GM23338 (cell line): ENCODE results near the gene TUBD1. TPM values are rescaled to one million over a fixed set of nuclear protein-coding genes. Genes with fewer than 3 reads are reported as not detected.

Experiments
- ATAC-seq: fragments of 200-7000 bp; cut with Tn5 transposase; 3 replicates; pipeline ENCODE4 v1.9.1; 2020
- DNase-seq: peaks from one replicate; pipeline ENCODE4 v3.0.0-alpha.2; 2015; ENCODE audit warnings: low spot score
- H2AFZ ChIP-seq: fragments of 200-600 bp; sonication (generic); 2 replicates; pipeline ENCODE4 v1.8.0; 2016; ENCODE audit warnings: antibody characterized with exemption, mild to moderate bottlenecking, moderate library complexity
- H3F3A ChIP-seq: fragments of 200-600 bp; sonication (generic); replicated peaks from 2 replicates; pipeline ENCODE4 v1.8.0; 2017; ENCODE audit warnings: antibody characterized with exemption, mixed run types, low read depth
- H3K27ac ChIP-seq: fragments of 200-600 bp; sonication (generic); 2 replicates; pipeline ENCODE4 v1.6.1; 2016; ENCODE audit warnings: low read depth
- H3K27me3 ChIP-seq: fragments of 200-600 bp; sonication (generic); 2 replicates; pipeline ENCODE4 v1.8.0; 2016; ENCODE audit warnings: mild to moderate bottlenecking, mixed run types, moderate library complexity; ENCODE audit not compliant: insufficient read depth
- H3K36me3 ChIP-seq: fragments of 200-600 bp; sonication (generic); 2 replicates; pipeline ENCODE4 v1.8.0; 2016; ENCODE audit warnings: mild to moderate bottlenecking; ENCODE audit not compliant: insufficient read depth
- H3K4me1 ChIP-seq: fragments of 200-600 bp; sonication (generic); 2 replicates; pipeline ENCODE4 v1.8.0; 2016; ENCODE audit warnings: mild to moderate bottlenecking, moderate library complexity; ENCODE audit not compliant: insufficient read depth
- H3K4me2 ChIP-seq: fragments of 200-600 bp; sonication (generic); 2 replicates; pipeline ENCODE4 v1.7.1; 2017; ENCODE audit warnings: mixed run types
- H3K4me3 ChIP-seq: fragments of 200-600 bp; sonication (generic); 2 replicates; pipeline ENCODE4 v1.6.1; 2016; ENCODE audit warnings: mixed run types
- H3K79me2 ChIP-seq: fragments of 200-600 bp; sonication (generic); replicated peaks from 2 replicates; pipeline ENCODE4 v1.8.0; 2017; ENCODE audit warnings: mild to moderate bottlenecking; ENCODE audit not compliant: insufficient read depth
- H3K9me2 ChIP-seq: fragments of 200-600 bp; sonication (generic); 2 replicates; pipeline ENCODE4 v1.8.0; 2017; ENCODE audit not compliant: insufficient read depth
- H4K20me1 ChIP-seq: fragments of 200-600 bp; sonication (generic); replicated peaks from 2 replicates; pipeline ENCODE4 v1.8.0; 2017; ENCODE audit warnings: mild to moderate bottlenecking; ENCODE audit not compliant: insufficient read depth
- H3K27ac Mint-ChIP-seq: 2 replicates; pipeline ENCODE4 v1.8.0; 2020; ENCODE audit warnings: inconsistent platforms, mild to moderate bottlenecking, moderate library complexity, mixed read lengths
- H3K27me3 Mint-ChIP-seq: 3 replicates; pipeline ENCODE4 v1.8.0; 2022; ENCODE audit warnings: low read depth, mild to moderate bottlenecking, moderate library complexity, mixed read lengths, inconsistent platforms; ENCODE audit not compliant: insufficient read depth, poor library complexity
- H3K36me3 Mint-ChIP-seq: 3 replicates; pipeline ENCODE4 v1.8.0; 2021; ENCODE audit warnings: low read depth, mild to moderate bottlenecking, inconsistent platforms, moderate library complexity, mixed read lengths
- H3K4me1 Mint-ChIP-seq: 3 replicates; pipeline ENCODE4 v1.8.0; 2020; ENCODE audit warnings: mild to moderate bottlenecking, inconsistent platforms, mixed read lengths
- H3K4me3 Mint-ChIP-seq: 3 replicates; pipeline ENCODE4 v1.8.0; 2021; ENCODE audit warnings: moderate library complexity, mild to moderate bottlenecking, inconsistent platforms, mixed read lengths
- H3K9me3 Mint-ChIP-seq: 3 replicates; pipeline ENCODE4 v1.8.0; 2020; ENCODE audit warnings: moderate library complexity, mild to moderate bottlenecking, inconsistent platforms, mixed read lengths
- CREB1 ChIP-seq: fragments of 250-450 bp; sonication (Bioruptor Pico); IDR thresholded peaks from 2 replicates; pipeline ENCODE4 v1.5.0; 2020; ENCODE audit warnings: low read depth, mild to moderate bottlenecking, moderate library complexity
- EZH2phosphoT487 ChIP-seq: fragments of 200-600 bp; sonication (generic); IDR thresholded peaks from one replicate; pipeline ENCODE4 v1.8.1; 2018; ENCODE audit warnings: antibody characterized with exemption; ENCODE audit not compliant: unreplicated experiment
- JUNB ChIP-seq: IDR thresholded peaks from one replicate; pipeline ENCODE4 v1.6.1; 2016; ENCODE audit warnings: antibody characterized with exemption; ENCODE audit not compliant: unreplicated experiment
- NANOG ChIP-seq: IDR thresholded peaks from 2 replicates; pipeline ENCODE4 v1.6.1; 2016; ENCODE audit warnings: antibody characterized with exemption, borderline replicate concordance
- POLR2AphosphoS5 ChIP-seq: IDR thresholded peaks from 2 replicates; pipeline ENCODE4 v1.6.1; 2016; ENCODE audit warnings: antibody characterized with exemption, low read depth
- STAT1 ChIP-seq: IDR thresholded peaks from one replicate; pipeline ENCODE4 v1.6.1; 2016; ENCODE audit warnings: antibody characterized with exemption; ENCODE audit not compliant: unreplicated experiment
- ZNF114 ChIP-seq: fragments of 250-450 bp; sonication (Bioruptor Pico); IDR thresholded peaks from 2 replicates; pipeline ENCODE4 v1.5.0; 2020; ENCODE audit warnings: mild to moderate bottlenecking, moderate library complexity
- ZNF331 ChIP-seq: fragments of 250-450 bp; sonication (Bioruptor Pico); IDR thresholded peaks from 2 replicates; pipeline ENCODE4 v1.5.0; 2020; ENCODE audit warnings: low read depth, mild to moderate bottlenecking, moderate library complexity
- polyA plus RNA-seq: library from polyadenylated mRNA; unstranded; fragments of >200 nt; fragmentation: Nextera tagmentation; extraction: Ambion mirVana; gene quantifications from 2 replicates; pipeline ENCODE4 v1.2.1, GENCODE V29; 2016
- total RNA-seq: library from RNA; depleted of rRNA; stranded (reverse); fragments of >200 nt; shearing (Covaris generic); gene quantifications from 2 replicates; pipeline ENCODE4 v1.2.3, GENCODE V29; 2014
- TF ChIP-seq, protein P1 (sequence below): IDR thresholded peaks from one replicate; pipeline ENCODE4 v1.6.1; 2018; ENCODE audit warnings: antibody characterized with exemption; ENCODE audit not compliant: unreplicated experiment
- TF ChIP-seq, protein P2 (sequence below): IDR thresholded peaks from 2 replicates; pipeline ENCODE4 v1.6.1; 2016; ENCODE audit warnings: antibody characterized with exemption
- TF ChIP-seq, protein P3 (sequence below), 2 experiments: fragments of 200-600 bp in 1 of 2; sonication (generic) in 1 of 2; conservative IDR thresholded peaks; 2 replicates each; pipeline versions ENCODE4 v1.5.1 to v1.6.1; 2016 to 2017; ENCODE audit warnings: antibody characterized with exemption in 2 of 2, low read depth in 2 of 2, mild to moderate bottlenecking in 2 of 2, moderate library complexity in 1 of 2

The TUBD1 gene
- total and polyA plus RNA-seq, 2 experiments from 2014 or later, result 11.6 to 13.8 TPM

DNA sequence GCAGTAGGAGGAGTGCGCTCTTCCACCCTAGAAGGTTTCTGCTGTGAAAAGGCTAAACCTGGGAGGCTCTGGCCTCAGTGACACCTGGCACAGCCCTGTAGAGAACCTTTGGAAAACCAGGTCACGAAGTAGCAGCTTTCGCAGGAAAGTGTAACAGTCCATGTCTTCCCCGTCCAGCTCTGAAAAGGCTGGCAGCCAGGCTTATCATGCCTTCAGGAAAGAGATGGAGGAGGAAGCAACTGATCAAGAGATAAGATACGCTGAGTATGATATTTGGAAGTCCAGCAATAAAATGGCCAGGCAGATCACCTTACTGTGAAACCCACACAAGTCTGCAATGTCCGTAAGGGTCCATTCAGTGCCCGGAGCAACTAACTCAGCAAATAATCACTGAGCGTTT lies 22.3 kb downstream of the TUBD1 start:
- H3K9me3 Mint-ChIP-seq, result no peaks in the 10 kb centered on the region
- H3K4me3 Mint-ChIP-seq, result no peak overlapping the region
- peaks cover 12% of the 10 kb centered on the region; the same call in 2 of the 3 replicates for H3K36me3 Mint-ChIP-seq
- Histone ChIP-seq H3K27me3 (no peaks in the 10 kb centered on the region), H3K4me2 (no peak overlapping the region), H3K27ac (no peak overlapping the region), H3K4me1 (no peaks in the 10 kb centered on the region), H4K20me1 (no peaks in the 10 kb centered on the region), H3K79me2 (no peaks in the 10 kb centered on the region), H3F3A (no peaks in the 10 kb centered on the region), H3K4me3 (no peak overlapping the region), H2AFZ (no peak overlapping the region), H3K36me3 (peaks cover 1% of the 10 kb centered on the region; the same call in 1 of the 2 replicates), H3K9me2 (no peaks in the 10 kb centered on the region)
- TF ChIP-seq, protein P1, sequence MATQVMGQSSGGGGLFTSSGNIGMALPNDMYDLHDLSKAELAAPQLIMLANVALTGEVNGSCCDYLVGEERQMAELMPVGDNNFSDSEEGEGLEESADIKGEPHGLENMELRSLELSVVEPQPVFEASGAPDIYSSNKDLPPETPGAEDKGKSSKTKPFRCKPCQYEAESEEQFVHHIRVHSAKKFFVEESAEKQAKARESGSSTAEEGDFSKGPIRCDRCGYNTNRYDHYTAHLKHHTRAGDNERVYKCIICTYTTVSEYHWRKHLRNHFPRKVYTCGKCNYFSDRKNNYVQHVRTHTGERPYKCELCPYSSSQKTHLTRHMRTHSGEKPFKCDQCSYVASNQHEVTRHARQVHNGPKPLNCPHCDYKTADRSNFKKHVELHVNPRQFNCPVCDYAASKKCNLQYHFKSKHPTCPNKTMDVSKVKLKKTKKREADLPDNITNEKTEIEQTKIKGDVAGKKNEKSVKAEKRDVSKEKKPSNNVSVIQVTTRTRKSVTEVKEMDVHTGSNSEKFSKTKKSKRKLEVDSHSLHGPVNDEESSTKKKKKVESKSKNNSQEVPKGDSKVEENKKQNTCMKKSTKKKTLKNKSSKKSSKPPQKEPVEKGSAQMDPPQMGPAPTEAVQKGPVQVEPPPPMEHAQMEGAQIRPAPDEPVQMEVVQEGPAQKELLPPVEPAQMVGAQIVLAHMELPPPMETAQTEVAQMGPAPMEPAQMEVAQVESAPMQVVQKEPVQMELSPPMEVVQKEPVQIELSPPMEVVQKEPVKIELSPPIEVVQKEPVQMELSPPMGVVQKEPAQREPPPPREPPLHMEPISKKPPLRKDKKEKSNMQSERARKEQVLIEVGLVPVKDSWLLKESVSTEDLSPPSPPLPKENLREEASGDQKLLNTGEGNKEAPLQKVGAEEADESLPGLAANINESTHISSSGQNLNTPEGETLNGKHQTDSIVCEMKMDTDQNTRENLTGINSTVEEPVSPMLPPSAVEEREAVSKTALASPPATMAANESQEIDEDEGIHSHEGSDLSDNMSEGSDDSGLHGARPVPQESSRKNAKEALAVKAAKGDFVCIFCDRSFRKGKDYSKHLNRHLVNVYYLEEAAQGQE, result no peak
- TF ChIP-seq, protein P2, sequence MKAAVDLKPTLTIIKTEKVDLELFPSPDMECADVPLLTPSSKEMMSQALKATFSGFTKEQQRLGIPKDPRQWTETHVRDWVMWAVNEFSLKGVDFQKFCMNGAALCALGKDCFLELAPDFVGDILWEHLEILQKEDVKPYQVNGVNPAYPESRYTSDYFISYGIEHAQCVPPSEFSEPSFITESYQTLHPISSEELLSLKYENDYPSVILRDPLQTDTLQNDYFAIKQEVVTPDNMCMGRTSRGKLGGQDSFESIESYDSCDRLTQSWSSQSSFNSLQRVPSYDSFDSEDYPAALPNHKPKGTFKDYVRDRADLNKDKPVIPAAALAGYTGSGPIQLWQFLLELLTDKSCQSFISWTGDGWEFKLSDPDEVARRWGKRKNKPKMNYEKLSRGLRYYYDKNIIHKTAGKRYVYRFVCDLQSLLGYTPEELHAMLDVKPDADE, result no peak
- TF ChIP-seq STAT1, result no peak
- TF ChIP-seq CREB1 (CRISPR knock-in tag), result no peak
- TF ChIP-seq POLR2AphosphoS5, result no peak
- no peak for TF ChIP-seq EZH2phosphoT487
- no peak for TF ChIP-seq NANOG
- TF ChIP-seq JUNB, result no peak
- TF ChIP-seq ZNF331 (CRISPR knock-in tag), result no peak
- TF ChIP-seq, protein P3, sequence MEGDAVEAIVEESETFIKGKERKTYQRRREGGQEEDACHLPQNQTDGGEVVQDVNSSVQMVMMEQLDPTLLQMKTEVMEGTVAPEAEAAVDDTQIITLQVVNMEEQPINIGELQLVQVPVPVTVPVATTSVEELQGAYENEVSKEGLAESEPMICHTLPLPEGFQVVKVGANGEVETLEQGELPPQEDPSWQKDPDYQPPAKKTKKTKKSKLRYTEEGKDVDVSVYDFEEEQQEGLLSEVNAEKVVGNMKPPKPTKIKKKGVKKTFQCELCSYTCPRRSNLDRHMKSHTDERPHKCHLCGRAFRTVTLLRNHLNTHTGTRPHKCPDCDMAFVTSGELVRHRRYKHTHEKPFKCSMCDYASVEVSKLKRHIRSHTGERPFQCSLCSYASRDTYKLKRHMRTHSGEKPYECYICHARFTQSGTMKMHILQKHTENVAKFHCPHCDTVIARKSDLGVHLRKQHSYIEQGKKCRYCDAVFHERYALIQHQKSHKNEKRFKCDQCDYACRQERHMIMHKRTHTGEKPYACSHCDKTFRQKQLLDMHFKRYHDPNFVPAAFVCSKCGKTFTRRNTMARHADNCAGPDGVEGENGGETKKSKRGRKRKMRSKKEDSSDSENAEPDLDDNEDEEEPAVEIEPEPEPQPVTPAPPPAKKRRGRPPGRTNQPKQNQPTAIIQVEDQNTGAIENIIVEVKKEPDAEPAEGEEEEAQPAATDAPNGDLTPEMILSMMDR (conservative IDR thresholded peaks at IDR 0.05; ENCODE audit: low read depth in 2 of 2), result no peak
- peaks cover 3% of the 10 kb centered on the region for H3K27me3 Mint-ChIP-seq
- ATAC-seq (no peak), DNase-seq (no peak)
- H3K4me1 Mint-ChIP-seq, result no peaks in the 10 kb centered on the region; the same call in 2 of the 3 replicates
- no peak overlapping the region for H3K27ac Mint-ChIP-seq

DNA sequence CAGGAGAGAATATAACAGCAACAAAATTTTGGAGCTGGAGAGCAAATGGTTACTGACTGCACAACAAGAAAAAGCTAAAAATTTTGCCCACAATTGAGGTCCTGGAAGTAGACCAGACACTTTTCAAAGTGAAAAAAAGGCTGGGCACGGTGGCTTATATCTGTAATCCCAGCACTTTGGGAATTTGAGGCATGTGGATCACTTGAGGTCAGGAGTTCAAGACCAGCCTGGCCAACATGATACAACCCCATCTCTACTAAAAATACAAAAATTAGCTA lies 22.9 kb downstream of the TUBD1 start:
- Histone ChIP-seq H3K27me3 (no peaks in the 10 kb centered on the region), H3K36me3 (no peaks in the 10 kb centered on the region), H3K79me2 (no peaks in the 10 kb centered on the region), H3K4me3 (no peak overlapping the region), H3F3A (no peaks in the 10 kb centered on the region), H3K9me2 (no peaks in the 10 kb centered on the region), H3K4me2 (no peak overlapping the region), H4K20me1 (no peaks in the 10 kb centered on the region), H3K27ac (no peak overlapping the region), H3K4me1 (no peaks in the 10 kb centered on the region), H2AFZ (no peak overlapping the region)
- Mint-ChIP-seq H3K27ac (no peak overlapping the region), H3K9me3 (no peaks in the 10 kb centered on the region), H3K4me1 (no peaks in the 10 kb centered on the region; the same call in 2 of the 3 replicates), H3K27me3 (peaks cover 3% of the 10 kb centered on the region), H3K36me3 (peaks cover 13% of the 10 kb centered on the region; the same call in 2 of the 3 replicates), H3K4me3 (no peak overlapping the region)
- DNase-seq (no peak), ATAC-seq (no peak)
- TF ChIP-seq NANOG, result no peak
- TF ChIP-seq STAT1, result no peak
- TF ChIP-seq CREB1 (CRISPR knock-in tag), result no peak
- TF ChIP-seq, protein P1, result no peak
- no peak for TF ChIP-seq ZNF114 (CRISPR knock-in tag)
- TF ChIP-seq, protein P2, result no peak
